Keratinocyte (primary cell): ENCODE data around the gene HSPA8. TPM values are rescaled to one million over a fixed set of nuclear protein-coding genes. Genes with fewer than 3 reads are reported as not detected.
"Not testable (repeated sequence)": the region's sequence is repeated elsewhere in the genome, so short reads cannot be mapped to it uniquely, and the experiment has no call there.

Source experiments
- DNase-seq: peaks from one replicate; pipeline ENCODE4 v3.0.0-alpha.2; 2011; ENCODE audit warnings: low read depth, missing footprints, low spot score
- FAIRE-seq: peaks from 2 replicates; lab custom pipeline; 2011; peaks lifted over from hg19 to GRCh38; lab: Jason Lieb, UNC
- H2AFZ ChIP-seq: 2 replicates; pipeline ENCODE4 v1.6.0; 2012; ENCODE audit warnings: low read length, control low read depth, inconsistent platforms; ENCODE audit not compliant: control insufficient read depth
- H3K27ac ChIP-seq: 2 replicates; pipeline ENCODE4 v1.5.1; 2011; ENCODE audit warnings: low read length; ENCODE audit not compliant: control insufficient read depth, insufficient read depth
- H3K27me3 ChIP-seq: 3 replicates; pipeline ENCODE4 v1.6.0; 2011; ENCODE audit warnings: low read length; ENCODE audit not compliant: control insufficient read depth, insufficient read depth; ENCODE audit errors: extremely low read depth
- H3K36me3 ChIP-seq, 2 experiments: 2 replicates in 1 of 2; 3 replicates in 1 of 2; pipeline ENCODE4 v1.5.1; 2011; ENCODE audit warnings: low read length in 2 of 2, mild to moderate bottlenecking in 1 of 2; ENCODE audit not compliant: control insufficient read depth in 2 of 2, insufficient read depth in 2 of 2; ENCODE audit errors: extremely low read depth in 1 of 2
- H3K4me1 ChIP-seq: 3 replicates; pipeline ENCODE4 v1.5.1; 2011; ENCODE audit warnings: low read length; ENCODE audit not compliant: control insufficient read depth, insufficient read depth; ENCODE audit errors: extremely low read depth
- H3K4me2 ChIP-seq: 3 replicates; pipeline ENCODE4 v1.6.0; 2011; ENCODE audit warnings: low read depth, low read length; ENCODE audit not compliant: control insufficient read depth, insufficient read depth; ENCODE audit errors: extremely low read depth
- H3K4me3 ChIP-seq, 3 experiments: fragments of 200-600 bp in 1 of 3; sonication (generic) in 1 of 3; 2 replicates in 2 of 3; 3 replicates in 1 of 3; pipeline ENCODE4 v1.5.1; 2011 to 2016; ENCODE audit warnings: low read length in 3 of 3, mild to moderate bottlenecking in 3 of 3, control low read depth in 2 of 3, inconsistent platforms in 1 of 3, low read depth in 1 of 3, mixed read lengths in 1 of 3, mixed run types in 1 of 3, moderate library complexity in 1 of 3; ENCODE audit not compliant: control insufficient read depth in 2 of 3, insufficient read depth in 2 of 3; ENCODE audit errors: extremely low read depth in 1 of 3
- H3K79me2 ChIP-seq: 2 replicates; pipeline ENCODE4 v1.6.0; 2012; ENCODE audit warnings: low read length; ENCODE audit not compliant: control insufficient read depth, insufficient read depth
- H3K9ac ChIP-seq: 3 replicates; pipeline ENCODE4 v1.6.0; 2011; ENCODE audit warnings: low read length; ENCODE audit not compliant: control insufficient read depth, insufficient read depth; ENCODE audit errors: extremely low read depth
- H3K9me1 ChIP-seq: 3 replicates; pipeline ENCODE4 v1.6.0; 2011; ENCODE audit warnings: low read length; ENCODE audit not compliant: control insufficient read depth, insufficient read depth; ENCODE audit errors: extremely low read depth
- H3K9me3 ChIP-seq: 2 replicates; pipeline ENCODE4 v1.5.1; 2012; ENCODE audit warnings: low read depth, low read length; ENCODE audit not compliant: control insufficient read depth
- H4K20me1 ChIP-seq: 3 replicates; pipeline ENCODE4 v1.6.0; 2011; ENCODE audit warnings: low read length; ENCODE audit not compliant: control insufficient read depth, insufficient read depth; ENCODE audit errors: extremely low read depth
- CTCF ChIP-seq, 3 experiments: IDR thresholded peaks in 1 of 3; conservative IDR thresholded peaks in 1 of 3; optimal IDR thresholded peaks in 1 of 3; 2 replicates in 2 of 3; 3 replicates in 1 of 3; pipeline versions ENCODE3 to v1.5.1; 2011; ENCODE audit warnings: low read length in 3 of 3, mild to moderate bottlenecking in 3 of 3, moderate library complexity in 2 of 3, control low read depth in 1 of 3, inconsistent platforms in 1 of 3; ENCODE audit not compliant: insufficient read depth in 2 of 3; ENCODE audit errors: extremely low read depth in 1 of 3
- EZH2 ChIP-seq: IDR thresholded peaks from one replicate; pipeline ENCODE4 v1.6.1; 2012; ENCODE audit warnings: inconsistent platforms, mild to moderate bottlenecking, low read length, moderate library complexity
- dilution Hi-C: fragments of 300-500 bp; cut with MboI; formaldehyde crosslinking; loops from one replicate; pipeline ENCODE4 v1.7.0; 2020; ENCODE audit warnings: low sequenced_read_pairs; ENCODE audit not compliant: extremely low pct_ligation_motif_present
- polyA plus RNA-seq, 5 experiments: library from polyadenylated mRNA; depleted of rRNA in 3 of 5; stranded (reverse) in 3 of 5; stranded (forward) in 1 of 5; unstranded in 1 of 5; fragments of >200 nt; gene quantifications; 1 replicate in 1 of 5; 2 replicates in 3 of 5; 3 replicates in 1 of 5; pipeline versions ENCODE4 v1.2.1 to v1.2.3, GENCODE V29; 2011 to 2012; ENCODE audit warnings: missing spikeins in 2 of 5, low read depth in 1 of 5, low replicate concordance in 1 of 5

HSPA8 gene
- polyA plus RNA-seq, 1 donor (not counting 4 experiments of a cell fraction or from before 2014, with no cell fraction given): 3,207 TPM

- H3K4me1 ChIP-seq, H3K27me3 ChIP-seq, dilution Hi-C loops, H4K20me1 ChIP-seq, H3K79me2 ChIP-seq, H3K4me2 ChIP-seq, H2AFZ ChIP-seq, FAIRE-seq, H3K36me3 ChIP-seq, H3K9ac ChIP-seq, DNase-seq, H3K4me3 ChIP-seq, H3K9me3 ChIP-seq, H3K27ac ChIP-seq, H3K9me1 ChIP-seq: not testable (repeated sequence)
These were observed 25.7 kb upstream of the HSPA8 start for GRCh38 chr11:123087657-123088056.

GRCh38 chr11:123086305-123086704 is 24.4 kb upstream of the HSPA8 start:
- no peaks in the 10 kb centered on the region for H3K79me2 ChIP-seq
- no peak for TF ChIP-seq CTCF (optimal IDR thresholded peaks at IDR 0.05 in 1 of 3, IDR thresholded peaks at IDR 0.05 in 1 of 3, conservative IDR thresholded peaks at IDR 0.05 in 1 of 3; ENCODE audit: extremely low read depth in 1 of 3, insufficient read depth in 2 of 3, low read length in 3 of 3)
- no peak for TF ChIP-seq EZH2
- FAIRE-seq (no peak), DNase-seq (no peak)
- H3K27me3 ChIP-seq: no peaks in the 10 kb centered on the region
- H2AFZ ChIP-seq: no peak overlapping the region
- H3K9ac ChIP-seq: no peak overlapping the region
- H4K20me1 ChIP-seq: no peaks in the 10 kb centered on the region
- peaks cover 2% of the 10 kb centered on the region for H3K9me1 ChIP-seq
- no peaks in the 10 kb centered on the region for H3K36me3 ChIP-seq
- peaks cover 9% of the 10 kb centered on the region for H3K4me1 ChIP-seq
- H3K9me3 ChIP-seq: no peaks in the 10 kb centered on the region
- no peak overlapping the region for H3K27ac ChIP-seq
- H3K4me2 ChIP-seq: no peak overlapping the region
- H3K4me3 ChIP-seq: no peak overlapping the region
- dilution Hi-C loops: no loop called here

- H3K36me3 ChIP-seq: no peaks in the 10 kb centered on the region
These were observed 23.6 kb upstream of the HSPA8 start for GRCh38 chr11:123085497-123085896.

More at GRCh38 chr11:123085497-123085896, 23.6 kb upstream of the HSPA8 start:
- Histone ChIP-seq H2AFZ (no peak overlapping the region), H3K4me1 (peaks cover 9% of the 10 kb centered on the region), H3K27me3 (no peaks in the 10 kb centered on the region), H3K9me1 (peaks cover 2% of the 10 kb centered on the region), H3K79me2 (no peaks in the 10 kb centered on the region), H3K4me3 (no peak overlapping the region), H3K9me3 (no peaks in the 10 kb centered on the region), H3K4me2 (no peak overlapping the region), H4K20me1 (no peaks in the 10 kb centered on the region), H3K9ac (no peak overlapping the region), H3K27ac (no peak overlapping the region)
- dilution Hi-C loops: no loop called here
- FAIRE-seq (no peak), DNase-seq (no peak)
- TF ChIP-seq EZH2: no peak
- TF ChIP-seq CTCF (optimal IDR thresholded peaks at IDR 0.05 in 1 of 3, IDR thresholded peaks at IDR 0.05 in 1 of 3, conservative IDR thresholded peaks at IDR 0.05 in 1 of 3; ENCODE audit: extremely low read depth in 1 of 3, insufficient read depth in 2 of 3, low read length in 3 of 3): no peak
